ENCODE data around the gene WAPL.

DNA sequence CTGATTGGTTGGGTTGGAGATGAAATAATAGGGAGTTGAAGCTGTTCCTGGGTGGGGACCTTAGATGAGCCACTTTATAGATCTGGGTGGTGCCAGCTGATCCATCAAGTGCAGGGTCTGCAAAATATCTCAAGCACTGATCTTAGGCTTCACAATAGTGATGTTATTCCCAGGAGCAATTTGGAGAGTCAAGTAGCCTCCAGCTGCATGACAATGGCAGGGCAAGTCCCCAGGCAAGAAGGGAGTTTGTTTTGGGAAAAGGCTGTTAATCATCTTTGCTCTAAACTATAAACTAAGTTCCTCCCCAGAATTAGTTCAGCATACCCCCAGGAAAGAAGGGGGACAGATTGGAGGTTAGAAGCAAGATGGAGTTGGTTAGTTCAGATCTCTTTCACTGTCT is 47.7 kb upstream of the WAPL start:
- TF ChIP-seq FOXM1 (IDR thresholded peaks at IDR 0.05; ENCODE audit: low read depth) (no peak), YY1 (IDR thresholded peaks at IDR 0.05; ENCODE audit: low read depth) (no peak), POLR2AphosphoS5 (IDR thresholded peaks at IDR 0.05; ENCODE audit: low read depth, low read length) (no peak), EP300 (IDR thresholded peaks at IDR 0.05; ENCODE audit: borderline replicate concordance in 1 of 2, low read depth in 1 of 2, low read length in 1 of 2) (no peak), MXI1 (IDR thresholded peaks at IDR 0.05; ENCODE audit: low read depth, low read length) (no peak), FOSL2 (IDR thresholded peaks at IDR 0.05; ENCODE audit: borderline replicate concordance, low read depth) (no peak), CHD2 (IDR thresholded peaks at IDR 0.05; ENCODE audit: low read length, partially characterized antibody) (no peak), SIN3A (IDR thresholded peaks at IDR 0.05; ENCODE audit: borderline replicate concordance, low read depth, low read length) (no peak), USF2 (IDR thresholded peaks at IDR 0.05; ENCODE audit: borderline replicate concordance, low read depth, low read length) (no peak), EZH2phosphoT487 (IDR thresholded peaks at IDR 0.05; ENCODE audit: borderline replicate concordance, low read depth) (no peak)
- TF ChIP-seq, protein P1, sequence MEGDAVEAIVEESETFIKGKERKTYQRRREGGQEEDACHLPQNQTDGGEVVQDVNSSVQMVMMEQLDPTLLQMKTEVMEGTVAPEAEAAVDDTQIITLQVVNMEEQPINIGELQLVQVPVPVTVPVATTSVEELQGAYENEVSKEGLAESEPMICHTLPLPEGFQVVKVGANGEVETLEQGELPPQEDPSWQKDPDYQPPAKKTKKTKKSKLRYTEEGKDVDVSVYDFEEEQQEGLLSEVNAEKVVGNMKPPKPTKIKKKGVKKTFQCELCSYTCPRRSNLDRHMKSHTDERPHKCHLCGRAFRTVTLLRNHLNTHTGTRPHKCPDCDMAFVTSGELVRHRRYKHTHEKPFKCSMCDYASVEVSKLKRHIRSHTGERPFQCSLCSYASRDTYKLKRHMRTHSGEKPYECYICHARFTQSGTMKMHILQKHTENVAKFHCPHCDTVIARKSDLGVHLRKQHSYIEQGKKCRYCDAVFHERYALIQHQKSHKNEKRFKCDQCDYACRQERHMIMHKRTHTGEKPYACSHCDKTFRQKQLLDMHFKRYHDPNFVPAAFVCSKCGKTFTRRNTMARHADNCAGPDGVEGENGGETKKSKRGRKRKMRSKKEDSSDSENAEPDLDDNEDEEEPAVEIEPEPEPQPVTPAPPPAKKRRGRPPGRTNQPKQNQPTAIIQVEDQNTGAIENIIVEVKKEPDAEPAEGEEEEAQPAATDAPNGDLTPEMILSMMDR (IDR thresholded peaks at IDR 0.05) = no peak
